Body of pancreas (tissue), 4 donors: ENCODE data around the gene DSTN. TPM values are rescaled to one million over a fixed set of nuclear protein-coding genes. Genes with fewer than 3 reads are reported as not detected.

Source experiments
- ATAC-seq: fragments of 150-250 bp; one replicate; pipeline ENCODE4 v1.9.1; 2016
- DNase-seq, 4 donors: peaks; one replicate each; pipeline ENCODE4 v3.0.0-alpha.2; 2019
- H3K27ac ChIP-seq, 4 donors: fragments of 200-600 bp; sonication (generic); 1 replicate in 3 of 4; 2 replicates in 1 of 4; pipeline versions ENCODE4 v1.5.1 to v1.6.1; 2016 to 2019; ENCODE audit warnings: mild to moderate bottlenecking in 1 of 4, mixed read lengths in 1 of 4, moderate library complexity in 1 of 4
- H3K27me3 ChIP-seq, 2 donors: fragments of 200-600 bp; sonication (generic); one replicate each; pipeline ENCODE4 v1.6.0; 2016; ENCODE audit warnings: mild to moderate bottlenecking in 1 of 2
- H3K36me3 ChIP-seq, 2 donors: fragments of 200-600 bp; sonication (generic); replicated peaks in 1 of 2; 2 replicates each; pipeline ENCODE4 v1.5.1; 2016; ENCODE audit warnings: low read depth in 2 of 2; ENCODE audit not compliant: insufficient read depth in 1 of 2
- H3K4me1 ChIP-seq: fragments of 200-600 bp; sonication (generic); one replicate; pipeline ENCODE4 v1.6.0; 2016
- H3K4me3 ChIP-seq, 2 donors: fragments of 200-600 bp; sonication (generic); 1 replicate in 1 of 2; 2 replicates in 1 of 2; pipeline ENCODE4 v1.5.1; 2016 to 2019
- H3K9me3 ChIP-seq, 3 donors: fragments of 200-600 bp; sonication (generic); 1 replicate in 2 of 3; 2 replicates in 1 of 3; pipeline ENCODE4 v1.5.1; 2016
- POLR2A ChIP-seq, 3 donors: fragments of 450-650 bp; IDR thresholded peaks; one replicate each; pipeline ENCODE4 v1.6.1; 2016; ENCODE audit warnings: antibody characterized with exemption in 3 of 3, mild to moderate bottlenecking in 2 of 3
- WGBS, 2 donors: methylation state at CpG; one replicate each; pipeline ENCODE4 v1.1.5; 2017; 5-methylcytosine and 5-hydroxymethylcytosine counted together
- intact Hi-C: fragments of 100-400 bp; cut with DNase I; formaldehyde crosslinking; loops from one replicate; pipeline ENCODE4 v1.15.1; 2023
- total RNA-seq, 2 donors: library from RNA; depleted of rRNA; stranded (reverse); fragments of >200 nt; gene quantifications; one replicate each; pipeline ENCODE4 v1.1.0, GENCODE V29; 2016
- TF ChIP-seq, protein P1 (sequence below), 7 experiments: fragments of 450-650 bp in 4 of 7; fragments of 200-600 bp in 3 of 7; sonication (generic) in 3 of 7; IDR thresholded peaks; one replicate each; pipeline ENCODE4 v1.5.1; 2016 to 2019; ENCODE audit warnings: antibody characterized with exemption in 7 of 7

The DSTN gene
- total RNA-seq, 2 donors from 2014 or later, result 103 to 464 TPM

DNA sequence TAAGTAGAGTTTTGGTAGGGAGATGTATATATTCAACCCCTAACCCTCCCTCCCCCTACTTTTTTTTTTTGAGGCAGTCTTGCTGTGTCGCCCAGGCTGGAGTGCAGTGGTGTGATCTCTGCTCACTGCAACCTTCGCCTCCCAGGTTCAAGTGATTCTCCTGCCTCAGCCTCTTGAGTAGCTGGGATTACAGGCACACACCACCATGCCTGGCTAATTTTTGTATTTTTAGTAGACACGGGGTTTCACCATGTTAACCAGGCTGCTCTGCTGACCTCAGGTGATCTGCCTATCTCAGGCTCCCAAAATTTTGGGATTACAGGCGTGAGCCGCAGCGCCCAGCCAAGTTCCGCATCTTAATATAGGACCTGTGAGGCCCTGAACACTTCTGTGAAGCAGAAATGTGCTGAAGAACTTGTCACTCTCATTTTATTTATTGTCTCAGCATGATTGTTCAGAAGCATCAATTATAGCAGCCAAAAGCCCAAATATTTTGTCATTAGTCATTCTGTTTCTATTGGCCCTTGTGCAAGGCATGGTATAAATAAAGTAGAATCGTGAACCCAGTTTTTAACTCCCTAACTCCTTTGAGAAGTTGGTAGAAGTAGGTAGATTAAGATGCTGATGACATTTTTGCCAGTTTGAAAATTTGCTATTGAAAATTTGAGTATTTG lies 19.4 kb downstream of the DSTN start:
- Histone ChIP-seq H3K9me3 (no peaks in the 10 kb centered on the region), H3K4me1 (peaks cover 90% of the 10 kb centered on the region), H3K36me3 (no peaks in the 10 kb centered on the region), H3K27ac (no peak overlapping the region), H3K27me3 (no peaks in the 10 kb centered on the region), H3K4me3 (no peak overlapping the region)
- TF ChIP-seq, protein P1, sequence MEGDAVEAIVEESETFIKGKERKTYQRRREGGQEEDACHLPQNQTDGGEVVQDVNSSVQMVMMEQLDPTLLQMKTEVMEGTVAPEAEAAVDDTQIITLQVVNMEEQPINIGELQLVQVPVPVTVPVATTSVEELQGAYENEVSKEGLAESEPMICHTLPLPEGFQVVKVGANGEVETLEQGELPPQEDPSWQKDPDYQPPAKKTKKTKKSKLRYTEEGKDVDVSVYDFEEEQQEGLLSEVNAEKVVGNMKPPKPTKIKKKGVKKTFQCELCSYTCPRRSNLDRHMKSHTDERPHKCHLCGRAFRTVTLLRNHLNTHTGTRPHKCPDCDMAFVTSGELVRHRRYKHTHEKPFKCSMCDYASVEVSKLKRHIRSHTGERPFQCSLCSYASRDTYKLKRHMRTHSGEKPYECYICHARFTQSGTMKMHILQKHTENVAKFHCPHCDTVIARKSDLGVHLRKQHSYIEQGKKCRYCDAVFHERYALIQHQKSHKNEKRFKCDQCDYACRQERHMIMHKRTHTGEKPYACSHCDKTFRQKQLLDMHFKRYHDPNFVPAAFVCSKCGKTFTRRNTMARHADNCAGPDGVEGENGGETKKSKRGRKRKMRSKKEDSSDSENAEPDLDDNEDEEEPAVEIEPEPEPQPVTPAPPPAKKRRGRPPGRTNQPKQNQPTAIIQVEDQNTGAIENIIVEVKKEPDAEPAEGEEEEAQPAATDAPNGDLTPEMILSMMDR (IDR thresholded peaks at IDR 0.05), result no peak
- TF ChIP-seq POLR2A (IDR thresholded peaks at IDR 0.05), result no peak
- 65 to 70% methylated on average over 8 of the region's 8 CpGs for WGBS, 2 donors
- intact Hi-C loops, result no loop called here
- ATAC-seq, result no peak
- DNase-seq, result no peak

DNA sequence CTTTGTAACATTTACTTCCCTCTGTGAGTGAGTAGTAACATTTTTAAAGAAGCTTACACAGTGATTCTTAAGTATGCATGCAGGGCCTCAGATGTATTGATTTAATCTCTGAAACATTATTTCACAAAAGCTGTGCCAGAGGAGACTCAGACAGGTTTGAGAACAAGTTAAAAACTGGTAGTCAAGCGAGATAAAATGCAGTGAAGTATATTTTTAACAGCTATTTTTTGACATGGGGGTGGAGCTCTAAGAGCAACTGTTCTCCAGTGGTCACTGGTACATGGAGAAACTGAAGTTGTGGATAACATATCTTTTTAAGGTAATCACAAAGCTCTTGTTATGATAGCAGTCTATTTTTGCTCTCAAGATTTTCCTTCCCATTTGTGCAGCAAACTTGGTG lies 20.4 kb downstream of the DSTN start:
- H3K4me1 ChIP-seq, result peaks cover 90% of the 10 kb centered on the region
- H3K4me3 ChIP-seq, result no peak overlapping the region

DNA sequence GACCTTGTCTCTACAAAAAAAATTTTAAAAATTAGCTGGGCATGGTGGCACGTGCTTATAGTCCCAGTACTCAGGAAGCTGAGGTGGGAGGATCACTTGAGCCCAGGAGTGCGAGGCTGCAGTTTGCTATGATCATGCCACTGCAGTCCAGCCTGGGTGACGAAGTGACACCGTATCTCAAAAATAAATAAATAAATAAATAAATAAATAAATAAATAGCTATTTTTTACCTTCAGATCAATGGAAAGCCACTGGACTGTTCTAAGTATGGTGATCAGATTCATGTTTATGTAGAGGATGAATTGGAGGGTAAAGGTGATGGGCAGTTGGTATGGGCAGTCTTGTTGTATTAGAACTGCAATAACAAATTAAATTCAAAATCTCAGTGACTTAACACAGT lies 24.0 kb downstream of the DSTN start:
- Histone ChIP-seq H3K27me3 (no peaks in the 10 kb centered on the region), H3K9me3 (no peaks in the 10 kb centered on the region), H3K36me3 (no peaks in the 10 kb centered on the region), H3K4me3 (no peak overlapping the region), H3K27ac (peak overlapping the region in 3 of 4 donors; percentile 24 to 51 (median 50)), H3K4me1 (peaks cover 93% of the 10 kb centered on the region)
- intact Hi-C loops, result no loop called here
- no peak for TF ChIP-seq POLR2A (IDR thresholded peaks at IDR 0.05)
- TF ChIP-seq, protein P1 (IDR thresholded peaks at IDR 0.05), result no peak
- 43 to 66% methylated on average over 4 of the region's 4 CpGs for WGBS, 2 donors
- DNase-seq (no peak), ATAC-seq (no peak)

More for the DNA sequence above, 20.4 kb downstream of the DSTN start:
- H3K27ac ChIP-seq, result peak overlapping the region in 2 of 4 donors; percentile 6 to 34
- ATAC-seq, result no peak
- no peaks in the 10 kb centered on the region for H3K36me3 ChIP-seq
- H3K9me3 ChIP-seq, result no peaks in the 10 kb centered on the region
- no peak for DNase-seq
- 3 to 14% methylated on average over 1 of the region's 1 CpG for WGBS, 2 donors
- intact Hi-C loops, result no loop called here
- no peak for TF ChIP-seq POLR2A (IDR thresholded peaks at IDR 0.05)
- TF ChIP-seq, protein P1 (IDR thresholded peaks at IDR 0.05), result no peak
- H3K27me3 ChIP-seq, result no peaks in the 10 kb centered on the region

DNA sequence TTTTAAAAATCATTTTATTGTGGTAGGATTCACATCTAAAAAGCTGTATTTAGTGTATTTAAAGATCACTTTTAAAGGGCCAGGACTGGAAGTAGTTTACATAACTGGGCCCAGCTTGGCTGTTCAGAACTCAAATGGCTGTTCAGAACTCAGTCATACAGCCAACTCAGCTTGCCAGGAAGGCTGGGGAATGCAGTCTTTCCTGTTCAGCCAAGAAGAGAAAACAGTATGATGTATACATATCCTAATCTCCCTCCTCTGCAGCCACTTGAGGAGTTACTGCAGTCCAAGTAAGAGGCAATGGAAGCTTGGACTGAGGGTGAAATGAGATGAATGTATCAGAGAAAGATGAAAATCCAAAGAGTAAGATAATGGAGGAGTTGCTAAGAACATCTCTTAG lies 24.6 kb downstream of the DSTN start:
- ATAC-seq (peak; percentile 85), DNase-seq (peak; percentile 68 to 81 (median 79))
- no peak overlapping the region for H3K4me3 ChIP-seq
- H3K36me3 ChIP-seq, result no peaks in the 10 kb centered on the region
- H3K27me3 ChIP-seq, result no peaks in the 10 kb centered on the region
- H3K9me3 ChIP-seq, result no peaks in the 10 kb centered on the region
- peaks cover 93% of the 10 kb centered on the region for H3K4me1 ChIP-seq
- intact Hi-C loops, result no loop called here
- peak overlapping the region in 2 of 4 donors; percentile 50 to 51 for H3K27ac ChIP-seq
- TF ChIP-seq, protein P1 (IDR thresholded peaks at IDR 0.05), result no peak
- TF ChIP-seq POLR2A (IDR thresholded peaks at IDR 0.05), result no peak

GRCh38 chr20:17595856-17596255 lies 26.0 kb downstream of the DSTN start:
- Histone ChIP-seq H3K36me3 (no peaks in the 10 kb centered on the region), H3K27me3 (no peaks in the 10 kb centered on the region), H3K4me1 (peaks cover 84% of the 10 kb centered on the region), H3K27ac (no peak overlapping the region), H3K9me3 (no peaks in the 10 kb centered on the region), H3K4me3 (no peak overlapping the region)
- DNase-seq, result no peak
- intact Hi-C loops, result no loop called here
- ATAC-seq, result no peak
- no peak for TF ChIP-seq POLR2A (IDR thresholded peaks at IDR 0.05)
- TF ChIP-seq, protein P1 (IDR thresholded peaks at IDR 0.05), result no peak
- WGBS, 2 donors, result 75 to 82% methylated on average over 2 of the region's 2 CpGs
